Endothelial cell of umbilical vein (primary cell): ENCODE data around the gene FAM117B. TPM values are rescaled to one million over a fixed set of nuclear protein-coding genes. Genes with fewer than 3 reads are reported as not detected.

Experiments
- BruUV-seq: library from RNA; stranded (reverse); fragments of 400-500 nt; replicated peaks from 2 replicates; lab custom pipeline; 2021; lab: Mats Ljungman, UMichigan
- CTCF ChIA-PET: fragments of 300-600, 350-600 bp; sonication (Branson Sonifier 250); formaldehyde crosslinking; loops from one replicate; lab custom pipeline; 2021; ENCODE audit warnings: antibody characterized with exemption, inconsistent platforms; lab: Charles Lee
- POLR2A ChIA-PET: fragments of 300-600, 350-600 bp; sonication (Branson Sonifier 250); formaldehyde crosslinking; loops from one replicate; lab custom pipeline; 2021; ENCODE audit warnings: antibody characterized with exemption, inconsistent platforms; lab: Charles Lee
- DNase-seq: peaks from one replicate; pipeline ENCODE4 v3.0.0-alpha.2; 2011; ENCODE audit warnings: low read depth, low spot score
- FAIRE-seq: peaks from 2 replicates; lab custom pipeline; 2011; peaks lifted over from hg19 to GRCh38; lab: Jason Lieb, UNC
- H2AFZ ChIP-seq: 2 replicates; pipeline ENCODE4 v1.6.0; 2012; ENCODE audit warnings: low read depth, low read length, control low read depth, inconsistent platforms
- H3K27ac ChIP-seq: 2 replicates; pipeline ENCODE4 v1.5.1; 2011; ENCODE audit warnings: low read depth, mild to moderate bottlenecking, control low read depth, low read length, moderate library complexity; ENCODE audit not compliant: insufficient read depth
- H3K27me3 ChIP-seq, 2 experiments: 2 replicates each; pipeline versions ENCODE4 v1.6.0 to v1.6.1; 2011; ENCODE audit warnings: low read length in 2 of 2, mixed read lengths in 1 of 2; ENCODE audit not compliant: control insufficient read depth in 2 of 2, insufficient read depth in 2 of 2
- H3K36me3 ChIP-seq, 2 experiments: 2 replicates in 1 of 2; 3 replicates in 1 of 2; pipeline ENCODE4 v1.5.1; 2011; ENCODE audit warnings: low read length in 2 of 2, mild to moderate bottlenecking in 1 of 2, moderate library complexity in 1 of 2; ENCODE audit not compliant: control insufficient read depth in 2 of 2, insufficient read depth in 2 of 2; ENCODE audit errors: extremely low read depth in 1 of 2
- H3K4me1 ChIP-seq: 3 replicates; pipeline ENCODE4 v1.5.1; 2011; ENCODE audit warnings: mild to moderate bottlenecking, low read length; ENCODE audit not compliant: control insufficient read depth, insufficient read depth; ENCODE audit errors: extremely low read depth
- H3K4me2 ChIP-seq: 2 replicates; pipeline ENCODE4 v1.6.1; 2011; ENCODE audit warnings: low read length, control low read depth, mixed read lengths; ENCODE audit not compliant: insufficient read depth
- H3K4me3 ChIP-seq, 3 experiments: fragments of 200-600 bp in 1 of 3; sonication (generic), shearing (Covaris generic) in 1 of 3; replicated peaks in 1 of 3; 2 replicates each; pipeline ENCODE4 v1.5.1; 2011 to 2016; ENCODE audit warnings: control low read depth in 3 of 3, low read length in 3 of 3, mild to moderate bottlenecking in 2 of 3, inconsistent platforms in 1 of 3, low read depth in 1 of 3, moderate library complexity in 1 of 3; ENCODE audit not compliant: insufficient read depth in 1 of 3
- H3K79me2 ChIP-seq: 2 replicates; pipeline ENCODE4 v1.6.0; 2012; ENCODE audit warnings: low read length, inconsistent platforms; ENCODE audit not compliant: control insufficient read depth, insufficient read depth
- H3K9ac ChIP-seq: replicated peaks from 2 replicates; pipeline ENCODE3; 2011; ENCODE audit warnings: low read length, control low read depth; ENCODE audit not compliant: insufficient read depth; ENCODE audit errors: extremely low read depth
- H3K9me1 ChIP-seq: replicated peaks from 3 replicates; pipeline ENCODE4 v1.6.0; 2011; ENCODE audit warnings: mild to moderate bottlenecking, low read length; ENCODE audit not compliant: control insufficient read depth, insufficient read depth; ENCODE audit errors: extremely low read depth
- H3K9me3 ChIP-seq: replicated peaks from 2 replicates; pipeline ENCODE4 v1.5.1; 2012; ENCODE audit warnings: low read length, inconsistent platforms; ENCODE audit not compliant: control insufficient read depth, insufficient read depth
- H4K20me1 ChIP-seq: replicated peaks from 2 replicates; pipeline ENCODE3; 2011; ENCODE audit warnings: mild to moderate bottlenecking, low read length; ENCODE audit not compliant: control insufficient read depth, insufficient read depth; ENCODE audit errors: extremely low read depth
- EZH2 ChIP-seq: IDR thresholded peaks from 2 replicates; pipeline ENCODE4 v1.6.1; 2012; ENCODE audit warnings: borderline replicate concordance, low read depth, mild to moderate bottlenecking, moderate library complexity, low read length, inconsistent platforms; ENCODE audit not compliant: severe bottlenecking
- FOS ChIP-seq: IDR thresholded peaks from 2 replicates; pipeline ENCODE4 v1.6.1; 2011; ENCODE audit warnings: mild to moderate bottlenecking, low read length, moderate library complexity, borderline replicate concordance; ENCODE audit not compliant: insufficient read depth
- GATA2 ChIP-seq: IDR thresholded peaks from 2 replicates; pipeline ENCODE4 v1.7.0; 2011; ENCODE audit warnings: low read depth, mild to moderate bottlenecking, moderate library complexity, mixed read lengths, low read length; ENCODE audit not compliant: insufficient read length, insufficient read depth
- JUN ChIP-seq: IDR thresholded peaks from 2 replicates; pipeline ENCODE4 v1.6.1; 2011; ENCODE audit warnings: borderline replicate concordance, low read depth; ENCODE audit not compliant: insufficient read length, insufficient read depth
- MYC ChIP-seq: IDR thresholded peaks from one replicate; pipeline ENCODE4 v1.6.1; 2011; ENCODE audit warnings: mild to moderate bottlenecking, low read depth, low read length
- POLR2A ChIP-seq: IDR thresholded peaks from 2 replicates; pipeline ENCODE4 v1.6.1; 2012; ENCODE audit warnings: low read depth, mild to moderate bottlenecking, control low read depth, low read length
- POLR2AphosphoS5 ChIP-seq: IDR thresholded peaks from 2 replicates; pipeline ENCODE4 v1.6.1; 2012; ENCODE audit warnings: low read depth, mild to moderate bottlenecking, control low read depth, low read length, moderate library complexity; ENCODE audit not compliant: insufficient read depth
- dilution Hi-C: fragments of 300-500 bp; cut with MboI; formaldehyde crosslinking; loops from one replicate; pipeline ENCODE4 v1.15.0; 2019; ENCODE audit warnings: low sequenced_read_pairs; ENCODE audit not compliant: extremely low pct_ligation_motif_present
- intact Hi-C: fragments of 100-400 bp; cut with micrococcal nuclease; formaldehyde crosslinking; loops from one replicate; pipeline ENCODE4 v1.10.0; 2022
- polyA plus RNA-seq, 4 experiments: library from polyadenylated mRNA; depleted of rRNA in 3 of 4; stranded (reverse) in 3 of 4; unstranded in 1 of 4; fragments of >200 nt; gene quantifications; 2 replicates each; pipeline versions ENCODE4 v1.2.1 to v1.2.3, GENCODE V29; 2011 to 2012; ENCODE audit warnings: missing spikeins in 1 of 4
- total RNA-seq: library from RNA; stranded (reverse); gene quantifications from 2 replicates; pipeline ENCODE4 v1.2.3, GENCODE V29; 2021
- TF ChIP-seq, protein P1 (sequence below), 2 donors: IDR thresholded peaks; 1 replicate in 1 of 2; 2 replicates in 1 of 2; pipeline ENCODE4 v1.5.1; 2011; ENCODE audit warnings: low read length in 2 of 2, mild to moderate bottlenecking in 2 of 2, moderate library complexity in 2 of 2, control low read depth in 1 of 2, inconsistent platforms in 1 of 2, low read depth in 1 of 2; ENCODE audit not compliant: insufficient read depth in 1 of 2; ENCODE audit errors: extremely low read depth in 1 of 2
- TF ChIP-seq, protein P2 (sequence below): IDR thresholded peaks from 2 replicates; pipeline ENCODE4 v1.6.1; 2011; ENCODE audit not compliant: insufficient read depth, insufficient read length

The FAM117B gene
- total and polyA plus RNA-seq, 2 donors (not counting 3 experiments of a cell fraction or from before 2014, with no cell fraction given) = 1.3 to 7.0 TPM

DNA sequence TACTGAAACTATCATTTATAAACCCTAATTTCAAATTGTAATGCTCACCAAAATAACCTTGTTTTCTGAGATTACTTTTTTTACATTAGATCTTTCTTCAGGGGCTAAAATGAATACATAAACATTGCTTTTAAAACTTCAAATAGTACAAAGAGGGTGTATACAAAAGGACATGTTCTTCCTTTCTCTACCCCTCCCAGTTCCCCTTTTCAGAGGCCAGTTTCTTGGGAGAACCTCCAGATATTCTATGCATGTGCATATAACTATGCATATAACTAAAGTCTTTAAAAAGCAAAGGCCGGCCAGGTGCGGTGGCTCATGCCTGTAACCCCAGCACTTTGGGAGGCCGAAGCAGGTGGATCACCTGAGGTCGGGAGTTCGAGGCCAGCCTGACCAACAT is 10.6 kb upstream of the FAM117B start:
- no peaks in the 10 kb centered on the region for H3K9me3 ChIP-seq
- TF ChIP-seq POLR2AphosphoS5 = no peak
- no peak for TF ChIP-seq JUN
- TF ChIP-seq FOS = no peak
- TF ChIP-seq MYC = no peak
- TF ChIP-seq, protein P1, sequence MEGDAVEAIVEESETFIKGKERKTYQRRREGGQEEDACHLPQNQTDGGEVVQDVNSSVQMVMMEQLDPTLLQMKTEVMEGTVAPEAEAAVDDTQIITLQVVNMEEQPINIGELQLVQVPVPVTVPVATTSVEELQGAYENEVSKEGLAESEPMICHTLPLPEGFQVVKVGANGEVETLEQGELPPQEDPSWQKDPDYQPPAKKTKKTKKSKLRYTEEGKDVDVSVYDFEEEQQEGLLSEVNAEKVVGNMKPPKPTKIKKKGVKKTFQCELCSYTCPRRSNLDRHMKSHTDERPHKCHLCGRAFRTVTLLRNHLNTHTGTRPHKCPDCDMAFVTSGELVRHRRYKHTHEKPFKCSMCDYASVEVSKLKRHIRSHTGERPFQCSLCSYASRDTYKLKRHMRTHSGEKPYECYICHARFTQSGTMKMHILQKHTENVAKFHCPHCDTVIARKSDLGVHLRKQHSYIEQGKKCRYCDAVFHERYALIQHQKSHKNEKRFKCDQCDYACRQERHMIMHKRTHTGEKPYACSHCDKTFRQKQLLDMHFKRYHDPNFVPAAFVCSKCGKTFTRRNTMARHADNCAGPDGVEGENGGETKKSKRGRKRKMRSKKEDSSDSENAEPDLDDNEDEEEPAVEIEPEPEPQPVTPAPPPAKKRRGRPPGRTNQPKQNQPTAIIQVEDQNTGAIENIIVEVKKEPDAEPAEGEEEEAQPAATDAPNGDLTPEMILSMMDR (IDR thresholded peaks at IDR 0.05; ENCODE audit: extremely low read depth in 1 of 2, insufficient read depth in 1 of 2, low read depth in 1 of 2, low read length in 2 of 2) = no peak
- TF ChIP-seq, protein P2, sequence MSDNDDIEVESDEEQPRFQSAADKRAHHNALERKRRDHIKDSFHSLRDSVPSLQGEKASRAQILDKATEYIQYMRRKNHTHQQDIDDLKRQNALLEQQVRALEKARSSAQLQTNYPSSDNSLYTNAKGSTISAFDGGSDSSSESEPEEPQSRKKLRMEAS = no peak
- TF ChIP-seq POLR2A = no peak
- no peak for TF ChIP-seq GATA2
- no peak for TF ChIP-seq EZH2
- H3K36me3 ChIP-seq = no peaks in the 10 kb centered on the region
- POLR2A ChIA-PET = interaction anchor here (0.7 kb wide), 1 partner anchor 574 kb away, joined by 9 read pairs; no protein-coding TSS in a partner anchor
- DNase-seq (no peak), FAIRE-seq (no peak)
- H3K4me1 ChIP-seq = no peaks in the 10 kb centered on the region
- no peak overlapping the region for H3K4me2 ChIP-seq
- H4K20me1 ChIP-seq = no peaks in the 10 kb centered on the region
- H3K9ac ChIP-seq = no peak overlapping the region
- no peaks in the 10 kb centered on the region for H3K79me2 ChIP-seq
- dilution Hi-C loops (no loop called here), intact Hi-C loops (no loop called here)
- BruUV-seq = no TSS peak
- no peaks in the 10 kb centered on the region for H3K9me1 ChIP-seq
- H2AFZ ChIP-seq = no peak overlapping the region
- no peak overlapping the region for H3K27ac ChIP-seq
- H3K4me3 ChIP-seq = no peak overlapping the region
- no peaks in the 10 kb centered on the region for H3K27me3 ChIP-seq
- CTCF ChIA-PET = no interaction called here
